ENCODE measurements around the gene NOXA1.
"Not testable (repeated sequence)": the region's sequence is repeated elsewhere in the genome, so short reads cannot be mapped to it uniquely, and the experiment has no call there.

Gene NOXA1

GRCh38 chr9:137448602-137448962, 25.4 kb downstream of the NOXA1 start:
- TF ChIP-seq YY1 (IDR thresholded peaks at IDR 0.05; ENCODE audit: insufficient read depth, insufficient read length) (no peak), ZNF274 (IDR thresholded peaks at IDR 0.05; ENCODE audit: low read depth, low read length) (no peak), SUZ12 (IDR thresholded peaks at IDR 0.05; ENCODE audit: extremely low read depth, insufficient read depth, insufficient read length) (no peak)
- Histone ChIP-seq H3K4me3 (ENCODE audit: insufficient read length, low read depth) (no peak overlapping the region), H3K36me3 (ENCODE audit: insufficient read depth, insufficient read length, low read length) (peaks cover 54% of the 10 kb centered on the region), H3K9ac (ENCODE audit: insufficient read length, low read depth) (no peak overlapping the region), H3K4me1 (ENCODE audit: insufficient read depth, insufficient read length) (peaks cover 19% of the 10 kb centered on the region), H3K27me3 (ENCODE audit: insufficient read depth, insufficient read length) (no peaks in the 10 kb centered on the region), H3K9me3 (ENCODE audit: insufficient read depth, low read length) (no peaks in the 10 kb centered on the region)
- no peak for DNase-seq (ENCODE audit: low read depth, low spot score)

GRCh38 chr9:137449081-137449844, 26.1 kb downstream of the NOXA1 start:
- H3K27me3 ChIP-seq (ENCODE audit: insufficient read depth, insufficient read length), result no peaks in the 10 kb centered on the region
- TF ChIP-seq YY1 (IDR thresholded peaks at IDR 0.05; ENCODE audit: insufficient read depth, insufficient read length), result no peak
- no peak for TF ChIP-seq SUZ12 (IDR thresholded peaks at IDR 0.05; ENCODE audit: extremely low read depth, insufficient read depth, insufficient read length)
- no peak for TF ChIP-seq ZNF274 (IDR thresholded peaks at IDR 0.05; ENCODE audit: low read depth, low read length)
- peaks cover 55% of the 10 kb centered on the region for H3K36me3 ChIP-seq (ENCODE audit: insufficient read depth, insufficient read length, low read length)
- no peak overlapping the region for H3K4me3 ChIP-seq (ENCODE audit: insufficient read length, low read depth)
- H3K9me3 ChIP-seq (ENCODE audit: insufficient read depth, low read length), result no peaks in the 10 kb centered on the region
- no peak overlapping the region for H3K9ac ChIP-seq (ENCODE audit: insufficient read length, low read depth)
- no peak for DNase-seq (ENCODE audit: low read depth, low spot score)
- H3K4me1 ChIP-seq (ENCODE audit: insufficient read depth, insufficient read length), result peaks cover 21% of the 10 kb centered on the region

GRCh38 chr9:137449931-137450538, 26.8 kb downstream of the NOXA1 start:
- no peak for DNase-seq (ENCODE audit: low read depth, low spot score)
- peaks cover 62% of the 10 kb centered on the region for H3K36me3 ChIP-seq (ENCODE audit: insufficient read depth, insufficient read length, low read length)
- TF ChIP-seq ZNF274 (IDR thresholded peaks at IDR 0.05; ENCODE audit: low read depth, low read length), result no peak
- TF ChIP-seq YY1 (IDR thresholded peaks at IDR 0.05; ENCODE audit: insufficient read depth, insufficient read length), result no peak
- no peak for TF ChIP-seq SUZ12 (IDR thresholded peaks at IDR 0.05; ENCODE audit: extremely low read depth, insufficient read depth, insufficient read length)
- no peak overlapping the region for H3K4me3 ChIP-seq (ENCODE audit: insufficient read length, low read depth)
- no peaks in the 10 kb centered on the region for H3K27me3 ChIP-seq (ENCODE audit: insufficient read depth, insufficient read length)
- peaks cover 28% of the 10 kb centered on the region for H3K4me1 ChIP-seq (ENCODE audit: insufficient read depth, insufficient read length)
- no peak overlapping the region for H3K9ac ChIP-seq (ENCODE audit: insufficient read length, low read depth)
- H3K9me3 ChIP-seq (ENCODE audit: insufficient read depth, low read length), result no peaks in the 10 kb centered on the region

GRCh38 chr9:137450539-137451222, 27.5 kb downstream of the NOXA1 start:
- peaks cover 31% of the 10 kb centered on the region for H3K4me1 ChIP-seq (ENCODE audit: insufficient read depth, insufficient read length)
- not testable (repeated sequence) for DNase-seq (ENCODE audit: low read depth, low spot score)

GRCh38 chr9:137451264-137452005, 28.2 kb downstream of the NOXA1 start:
- DNase-seq (ENCODE audit: low read depth, low spot score), result not testable (repeated sequence)
- H3K36me3 ChIP-seq (ENCODE audit: insufficient read depth, insufficient read length, low read length), result peaks cover 76% of the 10 kb centered on the region

More at GRCh38 chr9:137450539-137451222, 27.5 kb downstream of the NOXA1 start:
- H3K9me3 ChIP-seq (ENCODE audit: insufficient read depth, low read length); H3K4me3 ChIP-seq (ENCODE audit: insufficient read length, low read depth); H3K27me3 ChIP-seq (ENCODE audit: insufficient read depth, insufficient read length); H3K9ac ChIP-seq (ENCODE audit: insufficient read length, low read depth): not testable (repeated sequence)
- H3K36me3 ChIP-seq (ENCODE audit: insufficient read depth, insufficient read length, low read length), result peaks cover 69% of the 10 kb centered on the region

GRCh38 chr9:137452006-137452760, 29.0 kb downstream of the NOXA1 start:
- DNase-seq (ENCODE audit: low read depth, low spot score), result no peak
- H3K36me3 ChIP-seq (ENCODE audit: insufficient read depth, insufficient read length, low read length), result peaks cover 76% of the 10 kb centered on the region
- no peaks in the 10 kb centered on the region for H3K27me3 ChIP-seq (ENCODE audit: insufficient read depth, insufficient read length)
- H3K4me1 ChIP-seq (ENCODE audit: insufficient read depth, insufficient read length), result peaks cover 36% of the 10 kb centered on the region
- no peak for TF ChIP-seq YY1 (IDR thresholded peaks at IDR 0.05; ENCODE audit: insufficient read depth, insufficient read length)
- no peak overlapping the region for H3K9ac ChIP-seq (ENCODE audit: insufficient read length, low read depth)
- no peaks in the 10 kb centered on the region for H3K9me3 ChIP-seq (ENCODE audit: insufficient read depth, low read length)
- no peak overlapping the region for H3K4me3 ChIP-seq (ENCODE audit: insufficient read length, low read depth)

More at GRCh38 chr9:137451264-137452005, 28.2 kb downstream of the NOXA1 start:
- H3K27me3 ChIP-seq (ENCODE audit: insufficient read depth, insufficient read length); H3K9me3 ChIP-seq (ENCODE audit: insufficient read depth, low read length); H3K4me3 ChIP-seq (ENCODE audit: insufficient read length, low read depth); H3K9ac ChIP-seq (ENCODE audit: insufficient read length, low read depth): not testable (repeated sequence)
- peaks cover 30% of the 10 kb centered on the region for H3K4me1 ChIP-seq (ENCODE audit: insufficient read depth, insufficient read length)

Data from NT2/D1 (cell line).